SK-N-MC (cell line): ENCODE measurements around the gene SP140L.

ENCODE experiments used
- DNase-seq: peaks from one replicate; pipeline ENCODE4 v3.0.0-alpha.2; 2011; ENCODE audit warnings: low read depth, low spot score
- H3K27ac ChIP-seq: fragments of 200-600 bp; sonication (generic); 2 replicates; pipeline ENCODE4 v1.5.1; 2016; ENCODE audit warnings: mixed run types
- H3K36me3 ChIP-seq: fragments of 200-600 bp; sonication (generic); 2 replicates; pipeline ENCODE4 v1.6.1; 2017; ENCODE audit warnings: antibody characterized with exemption, low read length, mixed read lengths; ENCODE audit not compliant: insufficient read depth
- H3K4me3 ChIP-seq: fragments of 200-600 bp; sonication (generic); 2 replicates; pipeline ENCODE4 v1.5.1; 2016
- H3K9ac ChIP-seq: fragments of 200-600 bp; sonication (generic); 2 replicates; pipeline ENCODE4 v1.8.0; 2017; ENCODE audit warnings: mixed run types, mixed read lengths; ENCODE audit not compliant: insufficient read length
- H3K9me3 ChIP-seq: fragments of 200-600 bp; sonication (generic); 2 replicates; pipeline ENCODE4 v1.6.1; 2017; ENCODE audit warnings: low read depth, mild to moderate bottlenecking, antibody characterized with exemption, low read length, moderate library complexity, mixed read lengths
- EZH2 ChIP-seq: fragments of 200-600 bp; sonication (generic); IDR thresholded peaks from one replicate; pipeline ENCODE4 v1.6.1; 2017; ENCODE audit warnings: antibody characterized with exemption
- FOXP2 ChIP-seq: optimal IDR thresholded peaks from 2 replicates; pipeline ENCODE3; 2011; ENCODE audit warnings: mild to moderate bottlenecking, moderate library complexity; ENCODE audit not compliant: insufficient read depth; ENCODE audit errors: extremely low read length, control extremely low read depth
- POLR2AphosphoS5 ChIP-seq: IDR thresholded peaks from 2 replicates; pipeline ENCODE4 v1.6.1; 2012; ENCODE audit warnings: mild to moderate bottlenecking, low read depth, low read length, borderline replicate concordance

Gene SP140L

GRCh38 chr2:230322561-230323384 lies 4.2 kb upstream of the SP140L start:
- Histone ChIP-seq H3K27ac (no peak overlapping the region), H3K4me3 (no peak overlapping the region), H3K36me3 (no peaks in the 10 kb centered on the region), H3K9me3 (no peaks in the 10 kb centered on the region), H3K9ac (no peak overlapping the region)
- no peak for DNase-seq
- TF ChIP-seq EZH2 = no peak
- TF ChIP-seq POLR2AphosphoS5 = no peak
- TF ChIP-seq FOXP2 = no peak

GRCh38 chr2:230323385-230324106 lies 3.4 kb upstream of the SP140L start:
- Histone ChIP-seq H3K4me3 (no peak overlapping the region), H3K36me3 (no peaks in the 10 kb centered on the region), H3K9me3 (no peaks in the 10 kb centered on the region), H3K27ac (no peak overlapping the region), H3K9ac (no peak overlapping the region)
- TF ChIP-seq EZH2 (no peak), FOXP2 (no peak), POLR2AphosphoS5 (no peak)
- no peak for DNase-seq

- DNase-seq = no peak
- Histone ChIP-seq H3K36me3 (no peaks in the 10 kb centered on the region), H3K4me3 (no peak overlapping the region), H3K9ac (no peak overlapping the region), H3K27ac (no peak overlapping the region), H3K9me3 (no peaks in the 10 kb centered on the region)
- TF ChIP-seq EZH2 = no peak
- TF ChIP-seq POLR2AphosphoS5 = no peak
- TF ChIP-seq FOXP2 = no peak
Measured at GRCh38 chr2:230324503-230324902, 2.5 kb upstream of the SP140L start.

- no peak for DNase-seq
- Histone ChIP-seq H3K27ac (no peak overlapping the region), H3K9me3 (no peaks in the 10 kb centered on the region), H3K4me3 (no peak overlapping the region), H3K9ac (no peak overlapping the region), H3K36me3 (no peaks in the 10 kb centered on the region)
- TF ChIP-seq FOXP2 (no peak), POLR2AphosphoS5 (no peak), EZH2 (no peak)
Measured at GRCh38 chr2:230325316-230326243, 1.4 kb upstream of the SP140L start.

- no peaks in the 10 kb centered on the region for H3K36me3 ChIP-seq
- no peak for DNase-seq
- H3K27ac ChIP-seq = no peak overlapping the region
- H3K9ac ChIP-seq = no peak overlapping the region
- TF ChIP-seq FOXP2 (no peak), POLR2AphosphoS5 (no peak), EZH2 (no peak)
- no peaks in the 10 kb centered on the region for H3K9me3 ChIP-seq
- no peak overlapping the region for H3K4me3 ChIP-seq
Measured at GRCh38 chr2:230327418-230328154, 593 bp downstream of the SP140L start.

GRCh38 chr2:230328155-230328458 lies 1.1 kb downstream of the SP140L start:
- no peak overlapping the region for H3K27ac ChIP-seq
- H3K9me3 ChIP-seq = no peaks in the 10 kb centered on the region
- no peak overlapping the region for H3K9ac ChIP-seq
- no peak for DNase-seq
- no peaks in the 10 kb centered on the region for H3K36me3 ChIP-seq
- no peak overlapping the region for H3K4me3 ChIP-seq
- TF ChIP-seq EZH2 = no peak
- no peak for TF ChIP-seq FOXP2
- no peak for TF ChIP-seq POLR2AphosphoS5

- TF ChIP-seq EZH2 = no peak
- no peak for TF ChIP-seq FOXP2
- TF ChIP-seq POLR2AphosphoS5 = no peak
- Histone ChIP-seq H3K36me3 (no peaks in the 10 kb centered on the region), H3K9ac (no peak overlapping the region), H3K27ac (no peak overlapping the region), H3K4me3 (no peak overlapping the region), H3K9me3 (no peaks in the 10 kb centered on the region)
- no peak for DNase-seq
Measured at GRCh38 chr2:230329946-230330605, 3.1 kb downstream of the SP140L start.
